Activated CD4-positive, alpha-beta T cell treated with anti-CD3 and anti-CD28 coated beads for 24 hours (primary cell): ENCODE data around the gene IFIH1.

Source experiments
- DNase-seq, 2 donors: peaks; one replicate each; pipeline ENCODE4 v3.0.0-alpha.2; 2020; ENCODE audit warnings: low read depth in 2 of 2

The IFIH1 gene

DNA sequence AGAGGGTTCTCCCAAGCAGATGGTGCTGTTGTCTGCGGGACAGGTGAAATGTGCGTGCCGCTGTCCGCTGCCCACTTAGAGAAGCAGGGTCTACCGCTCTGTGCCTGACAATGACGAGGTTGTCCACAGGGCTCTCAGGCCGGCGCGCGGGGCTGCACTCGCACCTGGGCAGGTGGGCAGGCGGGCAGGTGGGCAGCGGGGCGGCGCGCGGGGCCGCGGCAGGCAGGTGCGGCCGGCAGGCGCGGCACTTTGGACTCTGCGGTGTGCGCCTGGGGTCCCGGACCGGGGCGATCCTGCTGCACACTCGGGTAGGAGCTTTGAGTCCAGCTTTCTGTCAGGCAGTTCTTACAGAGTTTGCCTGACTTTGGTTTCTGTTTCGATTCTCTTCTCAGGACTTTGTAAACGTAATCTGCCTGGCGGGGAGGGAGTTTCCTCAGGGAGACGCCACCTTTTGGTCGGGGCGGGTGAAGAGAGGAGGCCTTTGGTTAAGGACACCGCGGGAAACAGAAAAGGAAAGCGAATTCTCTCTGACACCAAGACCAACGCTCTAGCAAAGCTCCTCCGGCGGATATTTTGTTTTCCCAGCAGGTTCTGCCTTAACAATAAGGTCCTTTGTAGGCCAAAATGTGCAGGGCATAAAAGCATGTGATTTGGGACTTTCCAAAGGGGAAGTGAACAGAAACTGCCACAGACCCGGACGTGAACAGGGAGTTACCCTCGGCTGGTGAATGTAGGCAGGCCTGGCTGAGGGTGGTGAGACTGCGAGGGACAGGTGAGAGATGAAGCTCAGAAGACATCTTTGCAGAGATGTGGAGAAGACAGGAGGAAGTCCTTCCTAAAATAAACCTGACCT is at the start of gene IFIH1:
IFIH1 (minus strand) TSS at position 357 of the 853 bp plus-strand sequence. CDS start 377 bp downstream, outside the sequence.
- DNase-seq = peak; percentile 46 to 50

DNA sequence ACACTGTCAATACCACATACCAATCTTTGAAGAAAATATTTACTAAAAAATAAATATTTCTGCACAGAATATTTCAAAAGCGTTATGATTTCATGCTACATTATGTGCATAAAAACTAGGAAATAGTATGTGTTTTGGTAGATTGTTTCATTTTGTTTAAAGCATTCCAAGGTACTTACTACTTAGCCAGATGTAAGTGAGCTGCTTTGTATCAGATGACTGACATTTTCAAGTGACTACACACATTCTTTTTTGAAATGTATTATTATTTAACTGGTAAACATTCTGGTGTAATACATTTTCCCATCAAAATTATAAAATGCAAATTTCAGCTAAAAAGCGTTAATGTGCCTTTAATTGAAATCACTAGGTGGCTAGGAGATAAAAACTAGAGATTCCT is 46.9 kb upstream of the IFIH1 start:
- DNase-seq = no peak

DNA sequence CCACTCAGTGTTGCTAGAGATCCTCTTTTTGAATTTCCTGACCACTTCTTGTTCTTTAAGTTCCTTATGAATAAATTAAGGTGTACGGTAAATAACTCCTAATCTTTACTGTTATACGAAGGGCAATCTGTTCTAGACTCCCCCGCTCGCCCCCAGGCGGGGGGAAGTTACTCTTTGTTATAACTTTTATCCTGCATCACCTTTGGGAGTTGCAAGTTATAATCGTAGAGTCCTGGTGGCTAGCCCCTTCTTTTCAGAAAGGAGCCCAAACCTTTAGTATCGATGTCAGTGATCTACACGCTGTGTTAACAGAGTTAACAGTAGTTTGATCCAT is 26.1 kb upstream of the IFIH1 start:
- DNase-seq = no peak

GRCh38 chr2:162343824-162344616 is 25.5 kb upstream of the IFIH1 start, which contains the start of gene GCA:
GCA (plus strand) TSS chr2:162344132; CDS start chr2:162344249, 117 bp downstream.
- DNase-seq = peak; percentile 97 to 98

DNA sequence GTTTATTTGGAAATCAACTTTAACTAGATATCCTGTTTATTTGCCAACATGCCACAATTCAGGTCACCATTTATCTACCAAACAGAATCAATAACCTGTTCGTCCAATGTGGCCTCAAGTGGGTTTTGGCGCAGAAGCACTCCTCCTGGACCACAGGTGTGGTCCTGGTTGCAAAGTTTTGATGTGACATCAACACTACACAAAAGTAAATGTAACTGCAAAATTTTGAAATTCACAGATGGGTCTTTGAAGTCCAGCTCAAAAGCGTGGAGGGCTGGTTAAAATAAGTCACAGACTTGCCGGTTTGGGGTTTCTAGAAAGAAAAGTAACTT is 25.0 kb upstream of the IFIH1 start:
- no peak for DNase-seq

GRCh38 chr2:162342841-162343240 is 24.4 kb upstream of the IFIH1 start:
- DNase-seq = no peak

DNA sequence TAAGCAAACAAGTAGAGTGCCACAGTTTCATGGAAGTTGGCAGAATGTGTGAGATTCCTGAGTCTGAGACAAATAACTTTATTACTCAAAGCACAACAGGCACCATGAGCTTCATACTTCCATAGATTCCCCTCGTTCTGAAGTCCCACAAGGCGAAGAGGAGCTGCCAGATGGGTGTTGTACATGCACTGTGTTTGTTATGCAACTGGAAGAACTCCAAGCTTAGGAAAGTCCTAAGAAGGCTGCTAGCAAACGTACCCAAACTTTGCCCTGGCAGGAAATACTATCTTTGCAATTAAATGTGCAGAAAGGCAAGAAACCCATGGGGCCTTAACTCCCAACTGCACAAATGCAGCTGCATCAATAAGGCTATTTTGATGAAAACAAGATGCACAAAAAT is 23.8 kb upstream of the IFIH1 start:
- DNase-seq = no peak

- DNase-seq = no peak
These were observed 22.3 kb upstream of the IFIH1 start for GRCh38 chr2:162340822-162341221.

GRCh38 chr2:162337868-162338267 is 19.4 kb upstream of the IFIH1 start:
- no peak for DNase-seq

DNA sequence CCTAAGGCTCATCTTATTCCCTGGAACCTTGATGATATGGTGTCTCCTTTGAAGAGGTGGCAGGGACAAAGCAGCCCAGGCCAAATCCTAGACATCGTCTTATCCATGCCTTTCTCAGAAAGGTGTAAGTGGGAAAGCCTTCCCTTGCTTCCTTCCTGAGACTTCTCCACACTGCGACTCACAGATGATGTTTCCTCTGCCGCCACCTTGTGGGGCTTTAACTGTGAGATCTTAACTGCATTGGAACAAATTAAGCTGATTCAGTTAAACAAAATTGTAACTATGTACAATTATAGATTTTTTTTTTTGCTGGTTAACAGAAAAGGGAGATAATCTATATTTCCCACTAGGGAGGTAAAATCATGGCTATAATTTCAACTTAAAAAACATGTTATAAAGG is 15.5 kb upstream of the IFIH1 start:
- no peak for DNase-seq

GRCh38 chr2:162330881-162331280 is 12.4 kb upstream of the IFIH1 start:
- DNase-seq = no peak

GRCh38 chr2:162328424-162329157 is 10.1 kb upstream of the IFIH1 start:
- no peak for DNase-seq

- DNase-seq = no peak
These were observed 9.3 kb upstream of the IFIH1 start for GRCh38 chr2:162327806-162328205.

GRCh38 chr2:162327134-162327769 is 8.8 kb upstream of the IFIH1 start:
- no peak for DNase-seq

DNA sequence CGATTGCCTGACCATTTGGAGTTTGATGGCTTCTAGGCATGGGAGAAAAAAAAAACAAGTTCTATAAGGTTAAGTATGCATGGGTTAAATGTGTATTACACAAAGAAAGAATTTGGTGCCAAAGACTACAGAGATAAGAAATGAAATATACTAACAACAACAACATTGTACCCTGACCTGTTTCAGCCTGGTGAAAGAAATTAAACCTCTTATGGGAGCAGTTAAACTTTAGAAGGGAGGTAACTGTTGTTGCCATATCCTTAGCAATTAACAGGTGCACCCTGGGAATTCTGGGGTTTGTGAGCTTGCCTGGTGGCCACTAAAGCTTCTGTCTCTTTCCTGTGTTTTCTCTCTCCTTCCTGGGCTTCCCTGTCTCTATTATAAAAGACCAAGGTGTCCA is 6.5 kb upstream of the IFIH1 start:
- DNase-seq = no peak

- no peak for DNase-seq
These were observed 2.5 kb upstream of the IFIH1 start for GRCh38 chr2:162320864-162321517.

DNA sequence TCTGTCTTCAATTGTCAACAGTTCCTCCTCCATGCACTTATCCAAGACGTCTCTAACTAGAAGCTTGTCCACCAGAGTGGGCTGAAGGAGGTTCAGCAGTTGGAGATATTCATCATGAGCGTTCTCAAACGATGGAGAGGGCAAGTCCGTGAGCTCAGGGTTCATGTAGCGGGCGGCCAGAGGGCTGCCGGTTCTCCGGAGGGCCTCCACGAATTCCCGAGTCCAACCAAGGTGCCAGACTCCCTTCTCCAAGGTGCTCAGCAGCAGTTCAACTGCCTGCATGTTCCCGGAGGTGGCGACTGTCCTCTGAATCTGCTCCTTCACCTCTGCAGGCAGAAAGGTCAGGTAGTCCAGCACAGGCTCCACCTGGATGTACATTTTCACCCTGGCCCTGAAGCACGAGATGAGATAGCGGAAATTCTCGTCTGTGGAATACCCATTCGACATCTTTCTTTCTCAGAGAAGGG is 590 bp downstream of the IFIH1 start:
- peak in 1 of 2 donors; percentile 2 for DNase-seq

DNA sequence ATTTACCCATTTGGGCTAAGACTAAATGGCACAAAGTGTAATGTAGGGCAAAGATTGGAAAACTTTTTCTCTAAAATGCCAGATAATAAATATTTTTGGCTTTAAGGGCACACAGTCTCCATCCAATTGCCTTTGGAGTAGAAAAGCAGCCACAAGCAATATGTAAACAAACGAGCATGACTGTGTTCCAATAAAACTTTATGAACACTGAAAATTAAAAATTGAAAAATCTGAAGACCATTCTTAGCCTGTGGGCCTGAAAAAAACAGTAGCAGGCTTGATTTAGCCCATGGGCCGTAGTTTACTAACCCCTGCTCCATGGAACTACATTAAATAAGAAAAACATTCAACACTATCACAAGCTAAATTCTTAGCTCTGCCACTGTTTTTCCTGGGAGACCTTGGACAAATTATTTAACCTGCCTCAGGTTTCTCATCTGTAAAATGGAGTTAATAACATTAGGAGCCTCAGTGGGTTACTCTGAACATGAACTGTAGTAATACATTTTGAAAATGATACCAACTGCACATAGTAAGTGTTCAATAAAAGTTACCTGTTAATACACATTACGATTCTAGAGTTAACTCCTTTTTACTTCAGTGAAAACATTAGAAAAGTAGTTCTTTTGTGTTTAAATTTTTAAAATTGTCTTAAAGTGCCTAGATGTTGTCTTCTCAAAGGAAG is 1.3 kb downstream of the IFIH1 start:
- no peak for DNase-seq

GRCh38 chr2:162316590-162316989 is 1.9 kb downstream of the IFIH1 start:
- DNase-seq = no peak

DNA sequence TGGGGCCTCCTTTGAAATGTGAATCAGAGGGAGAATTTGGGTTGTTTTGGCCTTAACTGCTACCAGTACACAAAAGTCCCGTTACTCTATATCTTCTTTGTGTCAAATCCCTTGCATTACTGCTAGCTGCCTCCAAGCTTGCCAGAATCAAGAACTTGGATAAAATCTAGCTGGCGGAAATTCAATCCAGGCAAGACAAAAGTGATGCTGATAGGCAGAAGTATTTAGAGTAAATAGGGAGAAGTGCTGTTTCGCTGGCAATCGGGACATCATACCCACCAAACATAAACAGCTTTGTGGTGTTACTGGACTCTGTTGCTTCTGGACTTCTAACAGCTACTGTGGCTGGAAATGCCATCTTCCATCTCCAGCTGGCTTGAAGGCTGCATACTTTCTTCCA is 2.5 kb downstream of the IFIH1 start:
- no peak for DNase-seq

- DNase-seq = no peak
These were observed 5.6 kb downstream of the IFIH1 start for GRCh38 chr2:162312853-162313252.
